ENCODE results near the gene AHCY. TPM values are rescaled to one million over a fixed set of nuclear protein-coding genes. Genes with fewer than 3 reads are reported as not detected.
"Not testable (repeated sequence)": the region's sequence is repeated elsewhere in the genome, so short reads cannot be mapped to it uniquely, and the experiment has no call there.

The AHCY gene
- total and polyA plus RNA-seq, 2 of the 4 experiments (the other 2 are of a cell fraction): 138 to 210 TPM

DNA sequence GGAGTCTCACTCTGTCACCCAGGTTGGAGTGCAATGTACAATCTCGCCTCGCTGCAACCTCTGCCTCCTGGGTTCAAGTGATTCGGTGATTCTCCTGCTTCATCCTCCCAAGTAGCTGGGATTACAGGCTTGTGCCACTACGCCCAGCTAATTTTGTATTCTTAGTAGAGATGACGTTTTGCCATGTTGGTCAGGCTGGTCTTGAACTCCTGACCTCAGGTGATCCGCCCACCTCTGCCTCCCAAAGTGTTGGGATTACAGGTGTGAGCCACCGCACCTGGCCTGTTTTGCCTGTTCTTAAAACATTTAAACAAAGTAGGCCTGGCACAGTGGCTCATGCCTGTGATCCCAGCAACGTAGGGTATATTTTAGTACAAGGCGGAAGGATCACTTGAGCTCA is 38.0 kb upstream of the AHCY start:
- H3K23ac ChIP-seq (ENCODE audit: low read depth, low read length); H3K4me3 ChIP-seq (ENCODE audit: insufficient read depth, low read depth, low read length); H2AK5ac ChIP-seq (ENCODE audit: low read depth, low read length); H3K9me3 ChIP-seq (ENCODE audit: control insufficient read depth, insufficient read depth, low read length); intact Hi-C loops (cut with micrococcal nuclease); H3K4me2 ChIP-seq (ENCODE audit: low read depth, low read length); H3K9ac ChIP-seq (ENCODE audit: low read depth, low read length); H3K9me1 ChIP-seq (ENCODE audit: insufficient read depth, low read length); H4K91ac ChIP-seq (ENCODE audit: insufficient read depth, low read depth, low read length); BruUV-seq (replicated peaks); ATAC-seq (ENCODE audit: low read depth); H3K4ac ChIP-seq (ENCODE audit: low read depth, low read length); H3K79me1 ChIP-seq (ENCODE audit: low read depth in 1 of 2, low read length in 2 of 2); in situ Hi-C loops (cut with MboI; ENCODE audit: low sequenced_read_pairs); H2BK20ac ChIP-seq (ENCODE audit: low read depth, low read length); H3K27ac ChIP-seq (ENCODE audit: insufficient read depth, low read length); H2BK15ac ChIP-seq (ENCODE audit: low read depth, low read length); H3K27me3 ChIP-seq (ENCODE audit: control insufficient read depth, insufficient read depth, low read length); H2BK5ac ChIP-seq (ENCODE audit: low read depth, low read length, poor library complexity, severe bottlenecking); dilution Hi-C loops (cut with HindIII; ENCODE audit: low sequenced_read_pairs, unreplicated experiment); H4K20me1 ChIP-seq (ENCODE audit: insufficient read depth, low read length); DNase-seq; H2AK9ac ChIP-seq (replicated peaks; ENCODE audit: low read depth, low read length, poor library complexity); H4K8ac ChIP-seq (ENCODE audit: low read depth in 2 of 2, low read length in 2 of 2); H4K5ac ChIP-seq (ENCODE audit: low read depth, low read length); H3K4me1 ChIP-seq (ENCODE audit: control insufficient read depth, insufficient read depth, low read length); H3K36me3 ChIP-seq (ENCODE audit: control insufficient read depth, insufficient read depth, low read length); H3K14ac ChIP-seq (replicated peaks; ENCODE audit: low read depth, low read length); H3K56ac ChIP-seq (ENCODE audit: extremely low read depth, insufficient read depth, low read length); CTCF ChIA-PET; H2AFZ ChIP-seq (replicated peaks; ENCODE audit: low read length, poor library complexity): not testable (repeated sequence)
- H3K18ac ChIP-seq (ENCODE audit: low read depth, low read length): peak overlapping the region; percentile 28; the same call in 1 of the 2 replicates
- POLR2A ChIA-PET (ENCODE audit: unreplicated experiment): interaction anchor here (0.7 kb wide), 1 partner anchor 979 kb away, joined by 18 read pairs; no protein-coding TSS in a partner anchor
- peak overlapping the region; percentile 27; the same call in 1 of the 2 replicates for H2BK120ac ChIP-seq (ENCODE audit: low read depth, low read length)
- 94% methylated on average over 3 of the region's 9 CpGs; no CpG with 5 or more reads in 1 of the 2 experiments for WGBS, 2 experiments (ENCODE audit: extremely low coverage in 2 of 2, insufficient read length in 1 of 2)

DNA sequence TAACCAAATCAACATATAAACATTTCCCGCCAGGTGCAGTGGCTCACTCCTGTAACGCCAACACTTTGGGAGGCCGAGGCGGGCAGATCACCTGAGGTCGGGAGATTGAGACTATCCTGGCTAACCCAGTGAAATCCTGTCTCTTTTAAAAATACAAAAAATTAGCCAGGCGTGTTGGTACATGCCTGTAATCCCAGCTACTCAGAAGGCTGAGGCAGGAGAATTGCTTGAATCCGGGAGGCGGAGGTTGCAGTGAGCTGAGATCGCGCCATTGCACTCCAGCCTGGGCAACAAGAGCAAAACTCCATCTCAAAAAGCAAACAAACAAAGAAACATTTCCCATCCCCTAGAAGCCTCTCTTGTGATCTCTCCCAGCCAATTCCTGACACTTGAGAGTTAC is 37.6 kb upstream of the AHCY start:
- H2AK5ac ChIP-seq (ENCODE audit: low read depth, low read length); H2AK9ac ChIP-seq (replicated peaks; ENCODE audit: low read depth, low read length, poor library complexity); H3K18ac ChIP-seq (ENCODE audit: low read depth, low read length); H2BK15ac ChIP-seq (ENCODE audit: low read depth, low read length); H3K23ac ChIP-seq (ENCODE audit: low read depth, low read length); H3K79me1 ChIP-seq (ENCODE audit: low read depth in 1 of 2, low read length in 2 of 2); H2BK120ac ChIP-seq (ENCODE audit: low read depth, low read length); CTCF ChIA-PET; DNase-seq; H3K9ac ChIP-seq (ENCODE audit: low read depth, low read length); H2AFZ ChIP-seq (replicated peaks; ENCODE audit: low read length, poor library complexity); POLR2A ChIA-PET (ENCODE audit: unreplicated experiment); ATAC-seq (ENCODE audit: low read depth); H4K20me1 ChIP-seq (ENCODE audit: insufficient read depth, low read length); dilution Hi-C loops (cut with HindIII; ENCODE audit: low sequenced_read_pairs, unreplicated experiment); H3K36me3 ChIP-seq (ENCODE audit: control insufficient read depth, insufficient read depth, low read length); H3K4me3 ChIP-seq (ENCODE audit: insufficient read depth, low read depth, low read length); H3K9me1 ChIP-seq (ENCODE audit: insufficient read depth, low read length); intact Hi-C loops (cut with micrococcal nuclease); H3K9me3 ChIP-seq (ENCODE audit: control insufficient read depth, insufficient read depth, low read length); H3K56ac ChIP-seq (ENCODE audit: extremely low read depth, insufficient read depth, low read length); BruUV-seq (replicated peaks); H3K27ac ChIP-seq (ENCODE audit: insufficient read depth, low read length); H2BK20ac ChIP-seq (ENCODE audit: low read depth, low read length); H2BK5ac ChIP-seq (ENCODE audit: low read depth, low read length, poor library complexity, severe bottlenecking); H4K91ac ChIP-seq (ENCODE audit: insufficient read depth, low read depth, low read length); H3K4me1 ChIP-seq (ENCODE audit: control insufficient read depth, insufficient read depth, low read length); H3K4ac ChIP-seq (ENCODE audit: low read depth, low read length); H3K4me2 ChIP-seq (ENCODE audit: low read depth, low read length); in situ Hi-C loops (cut with MboI; ENCODE audit: low sequenced_read_pairs); H3K14ac ChIP-seq (replicated peaks; ENCODE audit: low read depth, low read length); H3K27me3 ChIP-seq (ENCODE audit: control insufficient read depth, insufficient read depth, low read length); H4K5ac ChIP-seq (ENCODE audit: low read depth, low read length): not testable (repeated sequence)
- peak overlapping the region in 1 of 2 experiments; percentile 65; a peak in 1 of 4 replicates for H4K8ac ChIP-seq (ENCODE audit: low read depth in 2 of 2, low read length in 2 of 2)
- no CpG with 5 or more reads among the region's 10 CpGs for WGBS, 2 experiments (ENCODE audit: extremely low coverage in 2 of 2, insufficient read length in 1 of 2)

Measured in IMR-90 (cell line).